ENCODE measurements around the gene SPG7.
"Not testable (repeated sequence)": the region's sequence is repeated elsewhere in the genome, so short reads cannot be mapped to it uniquely, and the experiment has no call there.

SPG7 gene

DNA sequence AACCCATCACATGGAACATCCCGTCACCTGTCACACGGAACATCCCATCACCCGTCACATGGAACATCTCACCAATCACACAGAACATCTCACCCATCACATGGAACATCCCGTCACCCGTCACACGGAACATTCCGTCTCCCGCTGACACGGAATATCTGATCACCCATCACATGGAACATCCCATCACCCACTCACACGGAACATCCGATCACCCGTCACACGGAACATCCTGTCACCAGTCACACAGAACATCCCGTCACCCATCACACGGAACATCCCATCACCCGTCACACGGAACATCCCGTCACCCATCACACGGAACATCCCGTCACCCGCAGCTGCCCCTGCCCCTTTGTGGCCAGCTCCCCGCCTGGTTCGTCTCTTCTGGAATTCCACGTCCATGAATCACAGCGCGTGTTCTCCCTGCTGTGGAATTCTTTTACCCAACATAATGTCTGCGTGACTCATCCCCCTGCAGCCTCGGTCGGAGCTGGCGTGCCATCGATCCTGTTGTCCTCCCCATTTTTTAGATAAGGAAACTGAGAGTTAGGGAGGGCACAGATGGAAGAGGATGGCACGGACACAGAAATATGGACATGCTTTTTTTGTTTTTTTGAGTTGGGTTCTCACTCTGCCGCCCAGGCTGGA lies 73.0 kb downstream of the SPG7 start:
- peak; percentile 96 for DNase-seq (ENCODE audit: low read depth)

DNA sequence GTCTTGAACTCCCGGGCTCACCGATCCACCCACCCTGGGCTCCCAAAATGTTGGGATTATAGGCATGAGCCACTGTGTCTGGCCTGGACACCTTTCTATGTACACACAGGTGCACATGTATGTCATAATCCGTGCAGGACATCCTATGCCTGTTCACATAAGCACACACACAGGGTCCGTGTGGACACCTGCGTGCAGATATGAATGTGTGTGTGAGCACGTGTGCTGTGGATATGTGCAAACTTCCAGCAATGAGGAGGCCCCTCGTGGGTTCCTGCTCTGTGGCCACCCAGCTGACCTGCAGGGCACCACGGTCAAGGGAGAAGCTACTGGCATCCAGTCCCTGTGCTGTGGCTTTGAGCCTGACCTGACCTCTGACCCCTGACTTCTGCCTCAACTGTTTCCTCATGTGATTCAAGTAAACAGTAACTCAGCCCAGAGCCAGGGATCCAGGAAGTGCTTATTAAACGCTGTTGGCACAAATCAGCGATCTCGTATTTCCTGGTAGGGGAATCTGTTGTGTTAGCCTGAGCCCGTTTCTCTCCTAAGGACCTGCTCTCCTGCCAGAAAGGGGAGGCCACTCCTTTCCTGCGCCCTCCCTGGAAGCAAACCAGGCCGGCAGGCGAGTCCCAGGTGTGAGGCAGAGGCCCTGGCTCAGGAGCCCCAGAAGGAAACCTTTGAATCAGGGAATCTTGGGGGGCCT lies 73.8 kb downstream of the SPG7 start:
- DNase-seq (ENCODE audit: low read depth), result no peak

DNA sequence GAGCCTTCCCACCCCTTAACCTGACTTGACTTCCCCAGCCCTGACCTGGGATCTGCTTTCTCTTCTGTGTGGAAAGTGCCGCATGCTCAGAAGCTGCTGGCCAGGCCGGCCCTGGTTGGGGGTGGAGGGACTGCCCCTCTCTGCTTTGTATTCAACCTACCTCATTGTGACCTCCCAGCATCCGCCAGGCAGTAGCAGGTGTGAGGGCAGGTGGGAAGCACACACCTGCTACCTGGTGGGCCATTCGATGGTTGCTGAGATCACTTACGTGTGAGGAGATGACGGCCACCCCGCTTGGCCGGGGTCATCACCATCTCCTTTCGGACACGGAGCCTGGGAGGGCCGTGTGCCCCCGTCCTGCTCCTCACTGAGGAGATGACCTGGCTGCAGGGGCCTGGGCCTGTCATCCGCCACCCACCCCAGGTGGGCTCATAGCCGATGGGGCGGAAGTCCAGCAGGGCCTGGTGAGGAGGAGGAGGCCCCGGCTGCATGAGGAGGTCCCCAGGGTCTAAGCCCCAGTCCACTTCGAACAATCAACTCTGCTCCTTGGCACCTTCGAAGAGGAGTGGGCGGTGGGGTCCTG lies 74.5 kb downstream of the SPG7 start:
- DNase-seq (ENCODE audit: low read depth), result no peak

DNA sequence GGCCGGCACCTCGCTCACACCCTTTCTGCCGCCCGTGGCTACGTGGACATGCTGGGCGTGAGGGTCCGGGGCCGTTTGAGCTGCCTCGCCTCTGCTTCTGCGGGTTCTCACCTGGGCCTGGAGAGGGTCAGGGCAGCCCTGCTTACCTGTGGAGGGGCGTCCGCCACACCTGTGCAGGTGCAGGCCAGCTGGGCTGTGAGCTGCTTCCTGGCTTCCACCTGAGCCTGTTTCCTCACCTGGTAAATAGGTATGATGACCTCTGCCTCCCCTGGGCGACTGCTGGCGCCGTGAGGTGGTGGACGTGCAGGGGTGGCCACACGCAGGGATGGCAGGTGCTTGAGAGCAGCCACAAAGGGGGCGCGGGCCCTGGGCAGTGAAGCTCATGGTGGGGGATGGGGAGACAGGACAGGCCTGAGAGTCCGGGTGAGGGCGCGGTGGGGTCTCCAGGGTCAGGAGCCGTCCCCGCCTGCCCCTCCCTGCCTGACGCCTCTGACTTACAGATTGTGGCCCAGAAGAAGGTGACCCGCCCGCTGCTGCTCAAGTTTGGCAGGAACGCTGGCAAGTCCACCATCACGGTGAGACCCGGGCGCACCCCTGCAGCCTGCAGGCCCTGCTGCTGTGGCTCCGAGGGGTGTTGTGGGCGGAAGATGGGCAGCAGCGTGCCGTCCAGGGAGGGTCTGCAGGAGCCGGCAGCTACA lies 75.1 kb downstream of the SPG7 start:
- DNase-seq (ENCODE audit: low read depth), result no peak

DNA sequence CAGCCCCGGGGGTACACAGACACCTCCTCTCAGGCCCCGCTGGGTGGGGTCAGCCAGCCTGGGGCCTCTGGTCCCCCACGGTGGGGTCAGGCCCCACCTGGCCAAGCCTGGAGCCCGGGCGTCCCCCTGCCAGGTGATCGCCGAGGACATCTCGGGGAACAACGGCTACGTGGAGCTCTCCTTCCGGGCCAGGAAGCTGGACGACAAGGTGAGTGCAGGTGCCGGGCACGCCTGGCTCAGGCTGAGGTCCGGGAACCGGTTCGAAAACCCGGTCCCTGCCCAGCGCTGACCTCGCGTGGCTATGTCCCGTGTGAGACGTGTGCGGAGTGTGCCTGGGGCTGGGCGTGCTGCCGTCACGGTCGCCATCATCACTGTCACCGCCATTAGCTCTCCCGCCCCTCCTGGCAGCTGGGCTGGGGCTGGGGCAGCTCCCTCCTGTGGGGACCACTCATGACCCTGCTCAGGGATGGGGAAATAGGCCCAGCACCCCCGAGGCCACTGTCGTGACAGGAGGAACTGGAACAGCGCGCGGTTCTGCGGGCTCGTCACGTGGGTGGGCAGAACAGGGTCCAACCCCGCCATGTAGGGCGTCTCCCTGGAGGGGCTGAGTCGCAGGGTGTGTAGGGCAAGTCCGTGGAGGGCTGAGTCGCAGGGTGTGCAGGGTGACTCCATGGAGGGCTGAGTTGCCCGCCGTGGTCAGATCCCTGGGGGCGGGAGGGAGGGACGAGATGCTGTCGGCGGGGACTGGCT lies 75.9 kb downstream of the SPG7 start:
- DNase-seq (ENCODE audit: low read depth), result no peak

DNA sequence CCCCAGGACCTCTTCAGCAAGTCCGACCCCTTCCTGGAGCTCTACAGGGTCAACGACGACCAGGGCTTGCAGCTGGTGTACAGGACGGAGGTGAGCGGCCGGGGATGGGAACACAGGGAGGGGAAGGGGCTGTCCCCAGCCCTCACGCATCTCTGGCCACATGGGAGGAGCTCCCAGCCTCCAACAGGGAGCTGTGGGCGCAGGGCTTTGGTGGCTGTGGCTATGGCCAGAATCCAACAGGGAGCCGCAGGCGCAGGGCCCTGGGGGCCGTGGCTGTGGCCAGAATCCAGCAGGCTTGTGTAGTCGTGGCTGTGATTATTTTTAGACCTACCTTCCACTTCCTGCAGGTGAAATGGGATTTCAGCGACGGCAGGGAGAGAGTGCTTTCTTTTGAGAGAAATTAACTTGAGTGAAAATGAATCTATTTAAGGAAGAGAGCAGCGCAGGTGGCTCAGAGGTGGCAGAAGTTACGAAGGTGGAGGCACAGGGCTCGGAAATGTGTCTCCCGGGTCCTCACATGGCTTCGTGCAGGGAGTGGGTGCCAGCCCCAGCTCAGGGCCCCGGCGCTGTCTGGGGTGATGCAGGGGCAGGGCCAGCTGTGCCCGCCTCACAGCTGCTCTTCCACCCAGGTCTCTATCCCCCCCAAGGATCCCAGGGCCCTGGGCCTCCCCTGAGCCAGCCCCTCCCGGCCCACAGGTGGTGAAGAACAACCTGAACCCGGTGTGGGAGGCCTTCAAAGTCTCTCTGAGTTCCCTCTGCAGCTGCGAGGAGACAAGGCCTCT lies 76.8 kb downstream of the SPG7 start:
- DNase-seq (ENCODE audit: low read depth), result no peak

DNA sequence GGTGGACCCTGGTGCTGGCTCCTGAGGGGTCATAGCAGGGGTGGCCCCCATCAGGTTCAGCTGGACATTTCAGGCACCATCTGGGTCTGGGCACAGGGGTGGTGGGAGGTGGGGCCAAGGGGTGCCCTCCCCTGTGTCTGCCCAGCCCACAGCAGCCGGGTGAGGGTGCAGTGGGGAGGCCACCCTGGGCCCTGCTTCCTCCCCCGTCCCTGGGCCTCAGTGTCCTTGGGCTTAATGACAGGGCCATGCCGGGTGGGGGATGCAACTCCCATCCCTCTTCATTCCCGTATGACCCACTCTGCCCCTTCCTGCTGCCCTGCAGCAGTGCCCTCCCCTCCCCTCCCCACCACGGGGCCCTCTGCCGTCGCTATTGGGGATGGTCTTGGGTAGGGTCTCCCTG lies 78.0 kb downstream of the SPG7 start:
- DNase-seq (ENCODE audit: low read depth), result no peak

DNA sequence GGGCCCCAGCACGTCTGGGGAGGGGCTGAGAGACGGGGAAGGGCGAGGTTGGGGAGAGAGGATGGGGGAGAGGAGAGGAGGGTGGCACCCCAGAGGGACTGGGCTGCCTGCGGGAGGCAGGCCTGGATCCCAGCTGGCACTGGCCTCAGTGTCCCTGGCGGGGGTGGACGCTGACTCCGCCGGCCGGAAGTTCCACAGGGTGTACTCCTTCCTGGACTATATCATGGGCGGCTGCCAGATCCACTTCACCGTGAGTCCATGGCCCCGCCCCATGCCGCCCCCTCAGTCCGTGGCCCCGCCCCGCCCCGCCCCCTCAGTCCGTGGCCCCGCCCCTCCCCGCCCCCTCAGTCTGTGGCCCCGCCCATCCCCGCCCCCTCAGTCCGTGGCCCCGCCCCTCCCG lies 78.7 kb downstream of the SPG7 start:
- no peak for DNase-seq (ENCODE audit: low read depth)

DNA sequence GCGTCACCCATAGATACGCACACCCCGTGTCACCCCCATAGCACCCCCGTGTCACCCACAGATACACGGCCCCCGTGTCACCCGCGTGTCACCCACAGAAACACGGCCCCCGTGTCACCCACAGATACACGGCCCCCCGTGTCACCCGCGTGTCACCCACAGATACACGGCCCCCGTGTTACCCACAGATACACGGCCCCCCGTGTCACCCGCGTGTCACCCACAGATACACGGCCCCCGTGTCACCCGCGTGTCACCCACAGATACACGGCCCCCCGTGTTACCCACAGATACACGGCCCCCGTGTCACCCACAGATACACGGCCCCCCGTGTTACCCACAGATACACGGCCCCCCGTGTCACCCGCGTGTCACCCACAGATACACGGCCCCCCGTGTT lies 79.5 kb downstream of the SPG7 start:
- not testable (repeated sequence) for DNase-seq (ENCODE audit: low read depth)

DNA sequence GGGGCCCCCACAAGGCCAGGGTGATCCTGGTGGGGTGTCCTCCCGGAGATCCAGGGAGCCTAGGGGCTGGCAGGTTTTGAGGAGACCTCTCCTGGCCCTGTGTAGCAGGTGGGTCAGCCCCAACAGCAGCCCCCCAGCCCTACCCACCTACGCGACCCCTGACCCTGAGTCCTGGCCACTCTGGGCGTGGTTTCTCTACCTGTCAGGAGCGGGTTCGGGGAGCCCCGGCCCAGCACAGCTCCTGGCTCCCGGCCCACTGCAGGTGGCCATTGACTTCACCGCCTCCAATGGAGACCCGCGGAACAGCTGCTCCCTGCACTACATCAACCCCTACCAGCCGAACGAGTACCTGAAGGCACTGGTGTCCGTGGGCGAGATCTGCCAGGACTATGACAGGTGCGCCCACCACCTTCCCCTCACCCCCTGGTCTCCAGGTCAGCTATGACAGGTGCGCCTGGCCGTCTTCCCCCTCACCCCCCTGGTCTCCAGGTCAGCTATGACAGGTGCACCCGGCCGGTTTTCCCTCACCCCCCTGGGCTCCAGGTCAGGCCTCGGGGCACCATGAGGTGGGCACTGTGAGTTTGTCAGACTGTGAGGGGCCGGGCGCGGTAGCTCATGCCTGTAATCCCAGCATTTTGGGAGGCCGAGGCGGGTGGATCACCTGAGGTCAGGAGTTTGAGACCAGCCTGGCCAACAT lies 80.4 kb downstream of the SPG7 start:
- no peak for DNase-seq (ENCODE audit: low read depth)

DNA sequence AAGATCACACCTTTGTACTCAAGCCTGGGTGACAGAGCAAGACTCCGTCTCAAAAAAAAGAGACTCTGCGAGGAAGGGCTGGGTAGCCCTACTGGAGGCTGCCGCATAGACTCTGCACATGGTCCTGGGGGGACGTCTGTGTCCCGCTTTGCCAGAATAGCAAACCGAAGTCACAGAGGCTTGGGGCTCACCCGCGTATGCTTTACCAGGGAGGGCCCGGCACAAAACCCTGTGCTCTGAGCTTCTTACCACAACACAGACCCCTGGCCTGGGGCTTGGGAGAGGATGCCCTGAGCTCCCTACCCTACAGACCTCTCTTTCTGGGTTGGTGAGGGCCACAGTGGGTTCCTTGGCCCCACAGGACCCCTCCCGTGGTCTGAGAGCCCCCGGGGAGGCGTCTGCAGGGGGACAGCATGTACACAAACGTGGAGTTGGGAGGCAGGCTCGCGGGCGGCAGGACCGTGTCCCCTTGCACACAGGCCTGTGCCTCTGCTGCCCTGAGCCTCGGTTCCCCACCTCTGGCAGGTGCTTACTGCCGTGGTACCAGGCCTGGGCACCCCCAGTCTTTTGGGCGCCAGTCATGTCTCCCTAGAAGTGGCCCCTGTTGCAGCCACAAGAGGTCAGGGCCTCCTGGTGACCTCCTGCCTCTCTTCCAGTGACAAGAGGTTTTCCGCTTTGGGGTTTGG lies 81.2 kb downstream of the SPG7 start:
- no peak for DNase-seq (ENCODE audit: low read depth)

DNA sequence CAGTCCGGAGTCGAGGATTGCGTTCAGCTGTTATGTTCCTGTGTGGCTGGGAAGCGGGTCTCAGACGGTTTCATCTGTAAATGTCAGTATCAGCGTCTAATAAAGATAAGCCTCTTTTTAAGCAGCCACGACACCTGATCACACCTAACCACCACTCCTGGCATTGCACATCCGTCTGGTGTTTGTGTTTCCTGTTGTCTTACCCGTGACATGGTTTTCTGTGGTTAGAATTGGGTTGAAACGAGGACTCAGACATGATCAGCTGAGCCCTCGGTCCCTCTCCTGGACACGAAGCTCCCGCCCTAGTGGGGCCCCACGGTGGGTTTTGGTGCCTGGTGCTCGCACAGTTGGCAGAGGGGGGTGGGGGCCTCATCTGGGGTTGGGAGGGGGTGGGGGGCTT lies 85.6 kb downstream of the SPG7 start:
- DNase-seq (ENCODE audit: low read depth), result no peak

DNA sequence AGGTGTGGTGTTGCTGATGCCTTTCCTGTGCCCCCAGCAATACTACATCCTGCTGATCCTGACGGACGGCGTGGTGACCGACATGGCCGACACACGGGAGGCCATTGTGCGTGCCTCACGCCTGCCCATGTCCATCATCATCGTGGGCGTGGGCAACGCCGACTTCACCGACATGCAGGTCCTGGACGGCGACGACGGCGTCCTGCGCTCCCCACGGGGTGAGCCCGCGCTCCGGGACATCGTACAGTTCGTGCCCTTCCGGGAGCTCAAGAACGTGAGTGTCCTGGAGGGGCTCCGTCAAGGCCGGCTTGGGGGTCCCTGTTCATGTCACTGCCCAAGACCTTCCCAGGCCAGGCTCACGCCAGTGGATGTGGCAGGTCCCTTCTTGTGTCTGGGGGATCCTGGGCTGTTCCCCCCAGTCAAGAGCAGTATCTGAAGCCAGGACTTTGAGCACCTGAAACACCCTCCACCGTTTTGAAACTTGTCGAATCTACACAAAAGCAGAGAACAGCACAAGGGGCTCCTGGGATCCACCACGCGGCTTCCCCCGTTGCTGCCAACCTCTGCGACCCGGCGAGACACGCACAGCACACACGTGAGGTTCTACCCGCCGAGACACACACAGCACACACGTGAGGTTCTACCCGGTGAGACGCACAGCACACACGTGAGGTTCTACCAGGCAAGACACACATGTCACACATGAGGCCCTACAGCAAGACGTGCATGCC lies 87.3 kb downstream of the SPG7 start:
- DNase-seq (ENCODE audit: low read depth), result no peak

DNA sequence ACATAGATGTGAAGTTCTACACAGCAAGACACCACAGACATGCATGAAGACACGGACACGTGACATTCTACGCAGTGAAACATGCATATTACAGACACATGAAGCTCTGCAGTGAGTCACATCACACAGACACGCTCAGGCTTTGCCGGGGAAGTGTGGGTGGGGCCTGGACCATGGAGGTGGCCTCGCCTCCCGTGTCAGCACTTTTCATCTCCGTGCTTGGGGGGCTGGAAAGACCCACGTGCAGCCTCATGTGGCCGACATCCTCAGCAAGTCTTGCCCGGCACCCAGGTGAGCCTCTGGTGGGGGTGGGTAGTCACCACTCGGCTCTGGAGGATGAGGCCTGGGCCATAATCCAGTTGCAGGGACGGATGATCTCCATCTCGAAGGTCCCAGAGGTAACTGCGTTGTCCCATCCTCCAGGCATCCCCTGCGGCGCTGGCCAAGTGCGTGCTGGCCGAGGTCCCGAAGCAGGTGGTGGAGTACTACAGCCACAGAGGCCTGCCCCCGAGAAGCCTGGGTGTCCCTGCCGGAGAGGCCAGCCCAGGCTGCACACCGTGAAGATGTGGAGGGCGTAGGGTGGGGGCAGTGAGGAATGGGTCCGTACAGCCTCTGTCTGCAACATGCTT lies 88.0 kb downstream of the SPG7 start:
- no peak for DNase-seq (ENCODE audit: low read depth)

DNA sequence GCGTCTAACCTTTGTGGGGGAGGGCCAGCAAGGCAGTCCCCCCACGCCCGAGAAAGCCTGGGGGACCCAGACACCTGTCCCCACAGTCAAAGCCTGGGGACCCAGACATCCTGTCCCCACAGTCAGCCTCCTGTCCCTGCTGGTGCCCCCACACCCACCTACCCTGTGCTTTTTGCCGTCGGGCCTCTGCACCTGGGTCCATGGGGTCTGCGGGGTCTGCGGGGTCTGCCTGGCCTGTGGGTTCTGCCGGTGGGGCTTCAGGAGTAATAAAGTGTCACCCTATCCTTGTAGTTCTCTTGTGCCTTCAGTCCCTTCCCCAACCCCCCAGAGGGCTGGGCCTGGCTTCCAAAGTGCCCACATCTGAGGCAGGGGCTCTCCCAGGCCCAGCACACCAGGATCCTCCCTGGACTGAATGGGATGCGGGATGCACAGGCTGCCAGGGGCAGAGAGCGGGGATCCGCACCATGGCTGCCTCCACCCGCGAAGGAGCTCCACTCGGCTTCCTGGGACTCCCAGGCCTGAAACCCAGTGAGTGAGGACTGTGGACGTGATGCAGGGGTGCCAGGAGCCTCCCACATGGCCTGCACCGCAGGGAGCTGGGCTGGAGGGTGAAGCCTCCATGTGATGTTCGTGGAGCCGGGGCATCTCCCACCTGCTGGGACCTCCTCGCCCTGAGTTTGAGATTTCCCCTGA lies 88.9 kb downstream of the SPG7 start:
- no peak for DNase-seq (ENCODE audit: low read depth)

DNA sequence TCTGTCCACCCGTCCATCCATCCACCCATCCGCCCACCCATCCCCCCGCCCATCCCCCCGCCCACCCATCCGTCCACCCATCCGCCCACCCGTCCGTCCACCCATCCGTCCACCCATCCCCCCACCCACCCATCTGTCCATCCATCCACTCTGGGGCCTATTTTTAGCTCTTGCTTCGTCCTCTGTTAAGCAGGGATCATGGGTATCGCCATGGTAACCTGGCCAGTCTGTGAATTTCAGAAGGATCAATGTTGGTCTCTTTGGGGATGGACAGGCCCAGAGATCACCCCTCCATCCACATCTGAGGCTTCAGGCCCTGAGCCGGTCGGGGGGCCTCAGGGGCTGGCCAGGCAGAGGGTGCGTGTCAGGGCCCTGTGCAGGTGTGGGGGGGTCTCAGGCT lies 90.0 kb downstream of the SPG7 start:
- DNase-seq (ENCODE audit: low read depth), result no peak

DNA sequence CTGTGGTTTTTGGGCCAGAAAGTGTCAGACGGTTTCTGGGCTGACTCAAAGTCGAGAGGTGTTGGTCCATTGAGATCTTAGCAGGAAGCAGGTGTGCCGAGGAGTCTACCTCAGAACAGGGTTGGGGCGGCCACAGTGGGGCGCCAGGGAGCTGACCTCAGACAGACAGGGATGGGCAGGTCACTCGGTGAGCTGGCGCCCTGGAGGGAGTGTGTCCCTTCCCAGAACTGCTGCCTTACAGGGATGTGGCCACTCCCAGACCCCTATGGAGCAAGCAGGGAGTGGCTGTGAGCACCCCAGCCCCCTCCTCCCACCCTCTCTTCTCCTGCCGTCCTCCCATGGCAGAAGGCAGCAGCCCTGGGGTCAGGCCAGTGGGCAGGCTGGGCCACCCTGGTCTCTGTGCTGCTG lies 91.3 kb downstream of the SPG7 start:
- DNase-seq (ENCODE audit: low read depth), result no peak

DNA sequence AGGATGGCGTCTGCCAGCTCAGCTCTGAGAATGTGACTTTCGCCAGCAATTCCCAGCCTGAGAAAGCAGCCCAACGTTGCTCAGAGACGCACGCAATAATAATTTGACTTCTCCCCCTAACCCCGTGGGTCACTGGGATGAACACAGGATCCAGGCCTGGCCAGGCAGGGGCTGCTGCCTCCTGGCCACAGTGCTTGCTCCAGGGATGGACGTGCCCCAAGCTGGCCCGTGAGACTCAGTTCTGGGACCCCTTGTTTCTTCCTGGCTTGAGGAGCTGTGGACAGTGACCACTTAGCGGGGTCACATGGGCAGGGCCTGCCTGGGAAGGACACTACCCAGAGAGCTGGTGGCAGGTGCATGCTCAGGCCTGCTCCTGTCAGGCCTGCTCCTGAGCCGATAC lies 91.7 kb downstream of the SPG7 start:
- no peak for DNase-seq (ENCODE audit: low read depth)

DNA sequence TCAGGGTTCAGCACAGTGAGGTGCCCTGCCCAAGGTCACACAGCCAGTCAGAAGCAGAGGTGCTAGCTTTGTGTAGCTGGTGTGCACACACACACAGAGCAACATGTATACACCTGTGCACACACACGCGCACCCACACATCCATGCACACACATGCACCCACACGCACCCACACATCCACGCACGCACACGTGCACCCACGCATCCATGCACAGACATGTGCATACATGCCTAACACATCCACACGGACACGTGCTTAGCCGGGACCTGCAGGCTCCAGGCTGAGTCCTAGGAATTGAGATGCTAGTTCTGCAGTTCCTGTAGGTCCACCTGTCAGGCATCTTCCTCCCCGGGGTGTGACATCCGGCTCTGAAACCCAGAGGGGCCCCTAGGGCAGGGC lies 92.2 kb downstream of the SPG7 start:
- DNase-seq (ENCODE audit: low read depth), result no peak
